Measurements from ENCODE around the gene NRIP3.
"Not testable (repeated sequence)": the region's sequence is repeated elsewhere in the genome, so short reads cannot be mapped to it uniquely, and the experiment has no call there.

DNA sequence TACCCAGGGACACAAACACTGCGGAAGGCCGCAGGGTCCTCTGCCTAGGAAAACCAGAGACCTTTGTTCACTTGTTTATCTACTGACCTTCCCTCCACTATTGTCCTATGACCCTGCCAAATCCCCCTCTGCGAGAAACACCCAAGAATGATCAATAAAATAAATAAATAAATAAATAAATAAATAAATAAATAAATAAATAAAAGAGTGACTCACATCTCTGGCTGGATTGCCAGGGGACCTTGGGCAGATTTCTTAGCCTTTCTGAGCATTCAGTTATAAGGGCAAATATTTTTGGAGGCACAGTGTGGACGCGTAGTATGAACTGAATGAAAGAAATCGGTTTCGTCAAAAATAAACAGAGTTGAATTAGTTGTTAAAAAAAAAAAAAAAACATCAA lies 24.4 kb downstream of the NRIP3 start:
- not testable (repeated sequence) for TF ChIP-seq CTCF, POLR2A (IDR thresholded peaks at IDR 0.05)

Measured in uterus (tissue), 2 donors.